GM12878 (cell line): ENCODE measurements around the gene SCAANT1. TPM values are rescaled to one million over a fixed set of nuclear protein-coding genes. Genes with fewer than 3 reads are reported as not detected.

Source experiments
- ASH2L ChIP-seq: fragments of 300-600, 200-600 bp; sonication (generic); IDR thresholded peaks from 2 replicates; pipeline ENCODE4 v1.6.1; 2017; ENCODE audit warnings: low read depth, mild to moderate bottlenecking, borderline replicate concordance
- ATF7 ChIP-seq: fragments of 450-650 bp; IDR thresholded peaks from 2 replicates; pipeline ENCODE4 v1.6.1; 2016; ENCODE audit warnings: low read depth, mild to moderate bottlenecking
- BMI1 ChIP-seq: fragments of 450-650 bp; IDR thresholded peaks from 2 replicates; pipeline ENCODE4 v1.6.1; 2016; ENCODE audit warnings: mild to moderate bottlenecking, moderate library complexity, borderline replicate concordance
- BRCA1 ChIP-seq: IDR thresholded peaks from 2 replicates; pipeline ENCODE4 v1.6.1; 2011; ENCODE audit warnings: low read depth, low read length, improper control_type of control experiment
- ETV6 ChIP-seq, 2 experiments: fragments of 450-650 bp in 1 of 2; IDR thresholded peaks in 1 of 2; conservative IDR thresholded peaks in 1 of 2; 2 replicates each; pipeline ENCODE4 v1.6.1; 2014; ENCODE audit warnings: antibody characterized with exemption in 1 of 2, borderline replicate concordance in 1 of 2, low read depth in 1 of 2, mild to moderate bottlenecking in 1 of 2, moderate library complexity in 1 of 2
- EZH2 ChIP-seq: IDR thresholded peaks from 2 replicates; pipeline ENCODE4 v1.6.1; 2012; ENCODE audit warnings: low read depth, mild to moderate bottlenecking, control low read depth, inconsistent platforms, low read length, borderline replicate concordance; ENCODE audit not compliant: control insufficient read depth
- GATAD2B ChIP-seq: fragments of 450-650 bp; conservative IDR thresholded peaks from 2 replicates; pipeline ENCODE4 v1.6.1; 2017; ENCODE audit warnings: low read depth, mild to moderate bottlenecking, moderate library complexity
- IKZF1 ChIP-seq: fragments of 450-650 bp; conservative IDR thresholded peaks from 2 replicates; pipeline ENCODE4 v1.6.1; 2017; ENCODE audit warnings: antibody characterized with exemption, mild to moderate bottlenecking
- IKZF2 ChIP-seq, 2 experiments: fragments of 450-650 bp; IDR thresholded peaks; 2 replicates each; pipeline ENCODE4 v1.6.1; 2017; ENCODE audit warnings: mild to moderate bottlenecking in 2 of 2, moderate library complexity in 2 of 2
- IRF4 ChIP-seq: IDR thresholded peaks from 2 replicates; pipeline ENCODE4 v1.6.1; 2011; ENCODE audit warnings: low read depth, low read length
- JUND ChIP-seq: IDR thresholded peaks from 2 replicates; pipeline ENCODE4 v1.6.1; 2012; ENCODE audit warnings: low read depth, mild to moderate bottlenecking, low read length, improper control_type of control experiment, moderate library complexity
- KDM1A ChIP-seq: fragments of 200-600 bp; sonication (generic); IDR thresholded peaks from 2 replicates; pipeline ENCODE4 v1.6.1; 2016; ENCODE audit warnings: borderline replicate concordance
- LARP7 ChIP-seq: fragments of 450-650 bp; IDR thresholded peaks from 2 replicates; pipeline ENCODE4 v1.6.1; 2017; ENCODE audit warnings: mild to moderate bottlenecking
- MTA3 ChIP-seq: IDR thresholded peaks from 2 replicates; pipeline ENCODE4 v1.6.1; 2012; ENCODE audit warnings: low read length, inconsistent platforms, borderline replicate concordance
- NFXL1 ChIP-seq: fragments of 450-650 bp; IDR thresholded peaks from 2 replicates; pipeline ENCODE4 v1.6.1; 2017; ENCODE audit warnings: antibody characterized with exemption, mild to moderate bottlenecking, borderline replicate concordance
- PKNOX1 ChIP-seq: fragments of 450-650 bp; IDR thresholded peaks from 2 replicates; pipeline ENCODE4 v1.6.1; 2016; ENCODE audit warnings: mild to moderate bottlenecking
- POLR2A ChIP-seq: IDR thresholded peaks from 2 replicates; pipeline ENCODE4 v1.6.1; 2011; ENCODE audit warnings: low read depth, mild to moderate bottlenecking, low read length
- POLR2AphosphoS2 ChIP-seq: IDR thresholded peaks from 2 replicates; pipeline ENCODE4 v1.6.1; 2011; ENCODE audit warnings: low read depth, mild to moderate bottlenecking, low read length, improper control_type of control experiment, moderate library complexity
- RB1 ChIP-seq: fragments of 450-650 bp; formaldehyde crosslinking; IDR thresholded peaks from 2 replicates; pipeline ENCODE4 v1.6.1; 2017; ENCODE audit warnings: mild to moderate bottlenecking, borderline replicate concordance
- SMARCA5 ChIP-seq: fragments of 450-650 bp; IDR thresholded peaks from 2 replicates; pipeline ENCODE4 v1.6.1; 2017; ENCODE audit warnings: mild to moderate bottlenecking
- SUPT20H ChIP-seq: IDR thresholded peaks from 2 replicates; pipeline ENCODE4 v1.6.1; 2011; ENCODE audit warnings: low read depth, mild to moderate bottlenecking, low read length, moderate library complexity, borderline replicate concordance; ENCODE audit not compliant: control insufficient read depth
- SUZ12 ChIP-seq: fragments of 200-600 bp; sonication (generic); IDR thresholded peaks from one replicate; pipeline ENCODE4 v1.6.1; 2018; ENCODE audit warnings: antibody characterized with exemption, mild to moderate bottlenecking; ENCODE audit not compliant: unreplicated experiment
- YY1 ChIP-seq: IDR thresholded peaks from 2 replicates; pipeline ENCODE4 v1.6.1; 2011; ENCODE audit warnings: low read depth, mild to moderate bottlenecking, low read length
- ZNF592 ChIP-seq: fragments of 450-650 bp; IDR thresholded peaks from 2 replicates; pipeline ENCODE4 v1.6.1; 2017; ENCODE audit warnings: mild to moderate bottlenecking, moderate library complexity
- polyA plus RNA-seq, 11 experiments: library from polyadenylated mRNA; depleted of rRNA in 4 of 11; unstranded in 6 of 11; stranded (reverse) in 5 of 11; fragments of >200 nt; fragmentation: Nextera tagmentation in 4 of 11; fragmentation: Illumina TruSeq in 1 of 11; extraction: Ambion mirVana in 4 of 11; extraction: Trizol in 1 of 11; gene quantifications; 1 replicate in 1 of 11; 2 replicates in 10 of 11; pipeline versions ENCODE4 v1.2.1 to v1.2.3, GENCODE V29; 2011 to 2016; ENCODE audit warnings: inconsistent platforms in 2 of 11, missing spikeins in 2 of 11, low read depth in 1 of 11
- total RNA-seq, 4 experiments: library from RNA; depleted of rRNA in 3 of 4; stranded (reverse); fragments of >200 nt in 3 of 4; fragmentation: Illumina TruSeq in 1 of 4; extraction: Trizol in 1 of 4; gene quantifications; 2 replicates each; pipeline versions ENCODE4 v1.2.1 to v1.2.3, GENCODE V29; 2013 to 2021
- TF ChIP-seq, protein P1 (sequence below): IDR thresholded peaks from 2 replicates; pipeline ENCODE4 v1.6.1; 2012; ENCODE audit warnings: low read depth, low read length, improper control_type of control experiment

SCAANT1 gene
- total and polyA plus RNA-seq, 10 of the 15 experiments (the other 5 are each of a cell fraction or from before 2014, with no cell fraction given) = 0.60 to 1.7 (median 0.95) TPM; not detected in 6

DNA sequence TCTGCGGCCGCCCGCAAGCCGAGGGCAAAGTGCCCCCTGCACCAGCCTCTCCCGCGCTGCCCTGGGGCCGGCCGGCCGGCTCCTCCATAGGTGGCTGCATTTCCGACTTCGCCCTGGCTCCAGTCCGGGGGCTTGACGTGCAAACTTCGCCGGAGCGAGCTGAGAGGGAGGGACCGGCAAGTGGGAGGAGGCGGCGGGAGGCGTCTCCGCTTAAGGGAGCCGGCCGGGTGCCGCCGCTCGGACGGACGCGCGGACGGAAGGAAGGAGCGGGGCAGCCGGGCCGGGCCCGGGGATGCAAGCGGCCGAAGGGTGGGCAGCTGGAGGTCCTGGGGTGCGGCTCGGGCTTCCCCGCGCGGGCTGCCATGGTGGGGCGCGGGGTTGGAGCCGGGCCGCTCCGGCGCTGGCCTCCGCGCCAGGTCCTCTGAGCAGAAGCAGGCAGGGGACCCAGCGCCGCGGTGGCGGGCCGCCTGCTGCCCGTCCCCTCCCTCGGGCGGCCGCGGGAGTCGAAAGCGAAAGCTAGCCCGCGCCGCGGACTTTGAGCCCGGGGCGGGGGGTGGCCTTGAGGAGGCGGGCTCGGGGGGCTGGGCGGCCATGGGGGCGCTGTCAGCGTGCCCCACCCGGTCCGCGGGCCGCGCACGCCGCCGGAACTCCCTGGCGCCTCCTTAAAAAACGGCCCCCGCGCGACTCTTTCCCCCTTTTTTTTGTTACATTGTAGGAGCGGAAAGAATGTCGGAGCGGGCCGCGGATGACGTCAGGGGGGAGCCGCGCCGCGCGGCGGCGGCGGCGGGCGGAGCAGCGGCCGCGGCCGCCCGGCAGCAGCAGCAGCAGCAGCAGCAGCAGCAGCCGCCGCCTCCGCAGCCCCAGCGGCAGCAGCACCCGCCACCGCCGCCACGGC is at the start of gene SCAANT1 (continued):
- TF ChIP-seq MTA3 (no peak), IRF4 (no peak), YY1 (no peak; the same call in 1 of the 2 replicates), NFXL1 (peak; percentile 87), LARP7 (peak; percentile 93), JUND (no peak), BRCA1 (no peak), RB1 (peak; percentile 68; the same call in 1 of the 2 replicates), ETV6 (conservative IDR thresholded peaks at IDR 0.05 in 1 of 2, IDR thresholded peaks at IDR 0.05 in 1 of 2; ENCODE audit: borderline replicate concordance in 1 of 2, low read depth in 1 of 2) (peak; percentile 14 to 80), POLR2A (peak; percentile 84), SMARCA5 (peak; percentile 57; the same call in 1 of the 2 replicates), PKNOX1 (no peak), GATAD2B (peak; percentile 98; the same call in 1 of the 2 replicates), ZNF592 (no peak), SUPT20H (no peak), IKZF2 (IDR thresholded peaks at IDR 0.05) (no peak), KDM1A (no peak), SUZ12 (no peak), ASH2L (peak; percentile 59; the same call in 1 of the 2 replicates), BMI1 (no peak), POLR2AphosphoS2 (no peak), IKZF1 (peak; percentile 88), ATF7 (no peak; the same call in 1 of the 2 replicates), EZH2 (no peak)
- TF ChIP-seq, protein P1, sequence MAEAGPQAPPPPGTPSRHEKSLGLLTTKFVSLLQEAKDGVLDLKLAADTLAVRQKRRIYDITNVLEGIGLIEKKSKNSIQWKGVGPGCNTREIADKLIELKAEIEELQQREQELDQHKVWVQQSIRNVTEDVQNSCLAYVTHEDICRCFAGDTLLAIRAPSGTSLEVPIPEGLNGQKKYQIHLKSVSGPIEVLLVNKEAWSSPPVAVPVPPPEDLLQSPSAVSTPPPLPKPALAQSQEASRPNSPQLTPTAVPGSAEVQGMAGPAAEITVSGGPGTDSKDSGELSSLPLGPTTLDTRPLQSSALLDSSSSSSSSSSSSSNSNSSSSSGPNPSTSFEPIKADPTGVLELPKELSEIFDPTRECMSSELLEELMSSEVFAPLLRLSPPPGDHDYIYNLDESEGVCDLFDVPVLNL = no peak
